ENCODE measurements around the gene POLR2H. TPM values are rescaled to one million over a fixed set of nuclear protein-coding genes. Genes with fewer than 3 reads are reported as not detected.

POLR2H gene
- total RNA-seq, 2 experiments from 2014 or later, result 130 to 143 TPM

Other genes starting within 250 kb of the POLR2H start
- 10 to 100 TPM; 46.4 to 60.6 TPM for gene EIF2B5, start 226.4 kb upstream of the POLR2H start, total RNA-seq
- gene DVL3, start 206.3 kb upstream of the POLR2H start, total RNA-seq, result 10 to 100 TPM; 24.9 to 29.6 TPM
- 100 to 1,000 TPM; 192 to 204 TPM for gene AP2M1, start 186.9 kb upstream of the POLR2H start, total RNA-seq
- 10 to 100 TPM; 58.2 to 66.2 TPM for gene ABCF3, start 175.5 kb upstream of the POLR2H start, total RNA-seq
- not detected for gene VWA5B2, start 132.1 kb upstream of the POLR2H start, total RNA-seq
- 10 to 100 TPM; 39.9 to 40.9 TPM for gene ALG3, start 112.7 kb upstream of the POLR2H start, total RNA-seq
- 1 to 10 TPM; 4.8 to 5.8 TPM for gene EEF1AKMT4, start 112.0 kb upstream of the POLR2H start, total RNA-seq
- gene CAMK2N2, start 100.2 kb upstream of the POLR2H start, total RNA-seq, result under 1 TPM; 0.18 to 0.25 TPM
- gene ECE2, start 85.7 kb upstream of the POLR2H start, total RNA-seq, result not detected
- 100 to 1,000 TPM; 207 to 236 TPM for gene PSMD2, start 62.5 kb upstream of the POLR2H start, total RNA-seq
- gene EIF4G1, start 47.1 kb upstream of the POLR2H start, total RNA-seq, result 100 to 1,000 TPM; 479 to 556 TPM
- gene FAM131A, start 24.1 kb upstream of the POLR2H start, total RNA-seq, result 1 to 10 TPM; 3.7 to 4.5 TPM
- gene CLCN2, start 105 bp upstream of the POLR2H start, total RNA-seq, result 1 to 10 TPM; 4.6 to 4.7 TPM
- gene THPO, start 16.5 kb downstream of the POLR2H start, total RNA-seq, result not detected
- gene CHRD, start 18.3 kb downstream of the POLR2H start, total RNA-seq, result under 1 TPM in 1 of 2 experiments, not detected in 1; 0.23 TPM
- gene EPHB3, start 200.1 kb downstream of the POLR2H start, total RNA-seq, result not detected